ENCODE results near the gene C2CD3.
"Not testable (repeated sequence)": the region's sequence is repeated elsewhere in the genome, so short reads cannot be mapped to it uniquely, and the experiment has no call there.

The C2CD3 gene

DNA sequence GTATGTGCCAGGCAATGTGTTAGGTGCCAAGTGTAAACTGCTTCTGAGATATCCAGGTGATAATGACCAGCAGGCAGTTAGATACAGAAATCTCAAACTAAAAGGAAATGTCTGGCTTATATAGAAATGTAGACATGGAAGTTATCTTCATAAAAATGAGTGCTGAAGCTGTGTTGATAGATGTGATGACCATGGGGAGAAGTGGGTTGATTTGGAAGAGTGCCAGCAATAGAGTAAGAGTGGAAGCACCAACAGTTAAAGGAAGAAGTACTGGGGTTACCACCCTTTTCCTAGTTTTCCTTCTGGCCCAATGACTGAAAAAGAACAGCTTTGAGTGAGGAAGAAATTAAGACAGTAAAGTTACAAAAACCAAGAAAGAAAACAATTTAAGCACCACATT lies 68.5 kb downstream of the C2CD3 start:
- no peak for DNase-seq

- no peak for DNase-seq
These were observed 70.1 kb downstream of the C2CD3 start for GRCh38 chr11:74100735-74101134.

GRCh38 chr11:74100231-74100630 lies 70.6 kb downstream of the C2CD3 start:
- DNase-seq: no peak

DNA sequence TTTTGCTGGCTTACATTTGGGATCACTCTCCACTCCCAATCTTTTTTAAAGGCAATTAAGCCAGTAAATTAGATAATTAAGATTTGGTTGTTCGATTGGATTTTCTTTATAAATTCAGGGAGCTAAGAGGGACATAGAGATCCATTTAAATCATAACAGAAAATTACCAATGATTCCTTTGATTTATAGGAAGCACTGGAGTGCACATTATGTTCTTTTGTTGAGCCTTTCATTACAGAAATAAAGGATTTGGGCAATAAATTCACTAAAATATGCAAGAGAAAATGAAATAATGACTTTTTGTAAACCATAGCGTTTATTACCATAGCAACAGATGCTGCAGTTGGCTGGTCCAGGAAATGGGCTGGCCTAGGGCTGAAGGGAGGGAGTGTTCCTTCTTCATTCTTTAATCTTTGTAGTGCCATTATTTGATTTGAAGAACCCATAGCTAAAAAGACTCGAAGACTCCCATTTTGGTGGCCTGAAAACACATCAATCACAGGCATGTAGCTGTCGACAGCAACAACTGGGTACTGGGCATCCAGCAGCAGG lies 73.0 kb downstream of the C2CD3 start:
- no peak for DNase-seq

- DNase-seq: no peak
These were observed 76.4 kb downstream of the C2CD3 start for GRCh38 chr11:74094393-74094792.

DNA sequence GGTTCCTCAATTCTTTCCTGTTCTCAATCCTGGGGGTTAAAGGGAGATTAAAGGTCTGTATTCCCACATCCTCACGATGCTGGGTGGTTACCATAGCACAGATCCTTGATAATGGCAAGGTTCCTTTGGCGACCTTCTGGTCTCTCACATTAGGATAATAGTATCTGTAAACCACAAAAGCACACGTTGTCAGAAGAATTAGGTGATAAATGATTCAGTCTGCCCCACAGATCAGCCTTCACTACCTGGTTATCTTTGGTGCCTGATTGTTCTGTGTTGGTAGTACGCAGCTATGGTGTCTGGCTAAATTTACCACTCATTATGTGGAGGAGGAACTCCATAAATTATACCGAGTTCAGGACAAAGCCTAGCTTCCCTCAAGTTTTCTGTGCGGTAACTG lies 78.4 kb downstream of the C2CD3 start:
- no peak for DNase-seq

- no peak for DNase-seq
These were observed 79.3 kb downstream of the C2CD3 start for GRCh38 chr11:74091549-74091948.

DNA sequence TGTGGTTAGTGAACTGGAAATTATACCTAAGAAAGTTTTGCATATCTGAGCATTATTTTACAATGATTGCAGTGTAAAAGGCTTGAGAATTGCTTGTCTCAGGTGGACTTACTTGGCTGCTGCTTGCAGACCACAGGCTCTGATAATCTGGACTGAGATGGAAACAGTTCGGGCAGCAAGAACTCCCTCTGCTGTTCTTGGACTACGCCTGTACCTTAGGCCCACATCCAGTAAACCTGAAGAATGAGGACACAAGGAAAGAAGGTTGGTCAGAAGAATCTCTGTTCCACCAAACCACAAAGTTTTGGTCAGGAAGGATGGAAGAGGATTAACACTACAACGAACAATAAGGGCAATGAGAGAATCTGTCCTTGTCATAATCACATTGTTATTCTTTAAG lies 80.1 kb downstream of the C2CD3 start:
- DNase-seq: no peak

DNA sequence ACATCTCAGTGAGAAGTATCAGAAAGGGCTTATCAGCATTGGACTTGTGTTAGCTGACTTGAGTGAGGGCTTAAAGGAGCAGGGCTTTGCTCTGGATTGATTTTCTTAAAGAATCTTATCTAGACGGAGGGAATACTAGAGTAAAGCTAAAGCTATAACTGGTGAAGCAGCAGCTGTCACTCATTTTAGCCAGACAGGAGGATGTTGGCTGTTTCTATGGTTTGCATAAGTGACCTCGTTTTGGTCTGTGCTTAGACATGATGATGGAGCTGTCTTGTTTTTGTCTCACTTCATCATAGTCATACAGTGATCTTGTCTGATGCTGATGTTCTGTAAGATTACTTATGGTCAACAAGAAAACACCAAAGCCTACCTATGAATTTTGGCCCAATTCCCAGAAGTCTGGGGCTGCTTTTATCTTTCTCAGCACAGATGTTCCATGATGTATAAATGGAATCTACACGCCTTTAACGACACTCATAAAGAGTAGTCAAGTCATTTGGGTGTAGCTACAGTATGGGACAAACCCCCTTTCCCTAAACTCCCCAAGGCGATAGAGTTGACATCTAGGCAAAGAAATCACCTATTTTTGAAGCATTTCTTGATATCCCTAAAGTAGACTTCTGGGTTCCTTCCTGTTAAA lies 84.4 kb downstream of the C2CD3 start:
- DNase-seq: no peak

GRCh38 chr11:74085542-74085892 lies 85.3 kb downstream of the C2CD3 start:
- no peak for DNase-seq

GRCh38 chr11:74084796-74085541 lies 85.8 kb downstream of the C2CD3 start:
- no peak for DNase-seq

- DNase-seq: not testable (repeated sequence)
These were observed 86.9 kb downstream of the C2CD3 start for GRCh38 chr11:74083927-74084326.

GRCh38 chr11:74081428-74081827 lies 89.4 kb downstream of the C2CD3 start:
- no peak for DNase-seq

GRCh38 chr11:74077193-74077592 lies 93.6 kb downstream of the C2CD3 start:
- DNase-seq: no peak

- no peak for DNase-seq
These were observed 98.1 kb downstream of the C2CD3 start for GRCh38 chr11:74072721-74073120.

DNA sequence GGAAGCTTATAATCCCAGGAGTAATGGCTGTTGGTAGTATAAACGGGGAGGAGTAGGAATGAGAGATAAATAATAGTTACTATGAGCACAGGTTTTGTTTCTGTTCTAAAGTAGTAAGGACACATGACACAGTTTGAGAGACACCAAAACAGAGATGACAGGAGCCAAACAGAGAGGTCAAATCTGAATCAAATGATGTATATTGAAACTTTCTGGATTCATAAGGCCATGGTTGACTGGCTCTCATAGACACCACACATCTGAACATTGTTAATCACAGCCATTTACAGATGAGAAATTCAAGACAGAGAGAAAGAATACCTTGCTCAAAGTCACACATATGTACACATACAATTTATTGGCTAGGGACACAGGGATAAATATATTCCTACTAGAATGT lies 98.5 kb downstream of the C2CD3 start:
- no peak for DNase-seq

- no peak for DNase-seq
These were observed 99.9 kb downstream of the C2CD3 start for GRCh38 chr11:74070723-74071492.

GRCh38 chr11:74069146-74070046 lies 101.4 kb downstream of the C2CD3 start:
- no peak for DNase-seq

- DNase-seq: not testable (repeated sequence)
These were observed 104.1 kb downstream of the C2CD3 start for GRCh38 chr11:74066663-74067062.

- not testable (repeated sequence) for DNase-seq
These were observed 105.3 kb downstream of the C2CD3 start for GRCh38 chr11:74065534-74065933.

DNA sequence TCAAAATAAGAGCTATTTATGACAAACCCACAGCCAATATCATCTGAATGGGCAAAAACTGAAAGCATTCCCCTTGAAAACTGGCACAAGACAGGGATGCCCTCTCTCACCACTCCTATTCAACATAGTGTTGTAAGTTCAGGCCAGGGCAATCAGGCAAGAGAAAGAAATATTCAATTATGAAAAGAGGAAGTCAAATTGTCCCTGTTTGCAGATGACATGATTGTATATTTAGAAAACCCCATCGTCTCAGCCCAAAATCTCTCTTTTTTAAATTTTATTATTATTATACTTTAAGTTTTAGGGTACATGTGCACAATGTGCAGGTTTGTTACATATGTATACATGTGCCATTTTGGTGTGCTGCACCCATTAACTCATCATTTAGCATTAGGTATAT lies 107.2 kb downstream of the C2CD3 start:
- not testable (repeated sequence) for DNase-seq

- DNase-seq: not testable (repeated sequence)
These were observed 109.2 kb downstream of the C2CD3 start for GRCh38 chr11:74061599-74061998.

Measured in activated CD4-positive, alpha-beta T cell treated with anti-CD3 and anti-CD28 coated beads for 48 hours (primary cell).